ENCODE data around the gene CADPS2. TPM values are rescaled to one million over a fixed set of nuclear protein-coding genes. Genes with fewer than 3 reads are reported as not detected.
A peak's percentile ranks its signal among the peaks of the same experiment; 100 is the strongest.

Gene CADPS2
- total and polyA plus RNA-seq, 4 donors: 16.0 to 76.7 (median 27.7) TPM

DNA sequence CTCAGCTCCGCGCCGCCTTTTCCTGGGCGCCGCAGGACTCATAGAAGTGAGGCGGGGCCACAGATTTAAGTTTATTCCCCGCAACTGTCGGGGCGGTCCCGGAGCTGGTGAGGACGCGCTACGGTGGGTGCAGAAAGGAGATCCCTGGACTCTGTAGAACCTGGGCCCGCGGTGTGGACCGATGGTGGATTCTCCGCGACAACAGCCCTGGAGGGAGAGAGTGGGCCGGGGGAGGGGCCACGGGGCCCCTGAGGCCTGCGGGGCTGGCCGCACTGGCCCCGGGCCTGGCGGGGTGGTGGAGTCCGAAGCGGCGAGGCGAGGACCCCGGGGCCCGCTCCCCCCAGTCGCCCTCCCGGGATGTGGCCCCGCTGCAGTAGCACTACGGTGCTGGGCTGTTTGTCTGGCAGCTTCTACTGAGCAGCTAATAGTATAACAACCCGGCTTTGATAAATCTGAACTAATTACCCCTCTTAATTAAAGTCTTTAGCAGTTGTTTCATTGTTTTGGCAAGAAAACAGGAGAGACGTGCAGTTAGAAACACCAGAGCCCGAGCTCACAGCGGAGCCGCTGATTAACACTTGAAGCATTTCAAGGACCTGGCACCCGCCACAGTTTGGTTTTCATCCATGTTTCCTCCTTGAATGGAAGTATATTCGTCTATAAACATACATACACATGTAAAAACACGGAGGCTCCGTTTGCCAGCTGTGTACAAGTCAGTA lies 585.9 kb downstream of the CADPS2 start:
- H3K9ac ChIP-seq (ENCODE audit: insufficient read depth in 1 of 2, low read length in 2 of 2): no peak overlapping the region
- no peak for TF ChIP-seq CTCF (IDR thresholded peaks at IDR 0.05; ENCODE audit: control extremely low read depth, extremely low read depth)
- H3K27me3 ChIP-seq (ENCODE audit: control insufficient read depth in 3 of 3, insufficient read depth in 3 of 3, low read length in 2 of 3): peaks cover 8 to 95% (median 84%) of the 10 kb centered on the region in 3 donors
- no peak for ATAC-seq (ENCODE audit: insufficient read depth, low FRiP score)
- peaks cover 0 to 20% (median 8%) of the 10 kb centered on the region in 5 donors for H3K4me1 ChIP-seq (ENCODE audit: control insufficient read depth in 5 of 5, insufficient read depth in 5 of 5, low read length in 5 of 5)
- peak in 2 of 3 donors; percentile 40 to 49 for DNase-seq
- no peak overlapping the region for H3K4me3 ChIP-seq
- H3K27ac ChIP-seq (ENCODE audit: low read depth in 1 of 2, low read length in 1 of 2): no peak overlapping the region
- no peaks in the 10 kb centered on the region for H3K36me3 ChIP-seq (ENCODE audit: control insufficient read depth in 4 of 4, insufficient read depth in 4 of 4, low read length in 4 of 4)
- WGBS, 2 donors: 5 to 9% methylated on average over 43 of the region's 43 CpGs
- peaks cover 0 to 16% (median 0%) of the 10 kb centered on the region in 4 donors for H3K9me3 ChIP-seq (ENCODE audit: control insufficient read depth in 4 of 4, insufficient read depth in 3 of 4, low read length in 3 of 4)

- Histone ChIP-seq H3K36me3 (ENCODE audit: control insufficient read depth in 4 of 4, insufficient read depth in 4 of 4, low read length in 4 of 4) (no peaks in the 10 kb centered on the region), H3K4me1 (ENCODE audit: control insufficient read depth in 5 of 5, insufficient read depth in 5 of 5, low read length in 5 of 5) (peaks cover 0 to 16% (median 4%) of the 10 kb centered on the region in 5 donors), H3K4me3 (no peak overlapping the region), H3K27ac (ENCODE audit: low read depth in 1 of 2, low read length in 1 of 2) (no peak overlapping the region), H3K27me3 (ENCODE audit: control insufficient read depth in 3 of 3, insufficient read depth in 3 of 3, low read length in 2 of 3) (peaks cover 8 to 93% (median 86%) of the 10 kb centered on the region in 3 donors), H3K9ac (ENCODE audit: insufficient read depth in 1 of 2, low read length in 2 of 2) (no peak overlapping the region), H3K9me3 (ENCODE audit: control insufficient read depth in 4 of 4, insufficient read depth in 3 of 4, low read length in 3 of 4) (peaks cover 0 to 16% (median 0%) of the 10 kb centered on the region in 4 donors)
- DNase-seq (peak in 2 of 3 donors; percentile 19 to 26), ATAC-seq (ENCODE audit: insufficient read depth, low FRiP score) (no peak)
- TF ChIP-seq CTCF (IDR thresholded peaks at IDR 0.05; ENCODE audit: control extremely low read depth, extremely low read depth): no peak
- 7 to 13% methylated on average over 32 of the region's 32 CpGs for WGBS, 2 donors
These were observed 586.5 kb downstream of the CADPS2 start for GRCh38 chr7:122299624-122300210.

DNA sequence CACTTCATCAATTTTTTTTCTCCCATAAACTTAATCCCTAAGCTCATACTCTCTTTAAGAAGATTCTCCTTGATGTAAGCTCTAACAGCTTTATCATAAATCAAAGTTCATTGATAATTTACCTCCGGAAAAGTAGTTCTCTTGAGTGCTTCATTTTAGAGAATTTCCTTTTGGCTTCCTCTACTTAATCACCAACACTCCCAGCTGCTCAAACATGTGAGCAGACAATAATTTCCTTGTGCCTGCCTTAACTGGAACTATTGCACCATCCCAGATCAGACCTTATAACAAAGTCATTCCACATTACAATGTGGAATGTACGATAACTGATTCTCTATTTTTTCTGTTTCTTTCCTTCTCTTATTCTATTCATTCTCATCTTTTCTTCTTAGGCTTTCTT lies 587.6 kb downstream of the CADPS2 start:
- Histone ChIP-seq H3K9ac (ENCODE audit: insufficient read depth in 1 of 2, low read length in 2 of 2) (no peak overlapping the region), H3K36me3 (ENCODE audit: control insufficient read depth in 4 of 4, insufficient read depth in 4 of 4, low read length in 4 of 4) (no peaks in the 10 kb centered on the region), H3K4me1 (ENCODE audit: control insufficient read depth in 5 of 5, insufficient read depth in 5 of 5, low read length in 5 of 5) (peaks cover 0 to 10% (median 4%) of the 10 kb centered on the region in 5 donors), H3K9me3 (ENCODE audit: control insufficient read depth in 4 of 4, insufficient read depth in 3 of 4, low read length in 3 of 4) (peaks cover 0 to 8% (median 0%) of the 10 kb centered on the region in 4 donors), H3K27me3 (ENCODE audit: control insufficient read depth in 3 of 3, insufficient read depth in 3 of 3, low read length in 2 of 3) (peaks cover 8 to 82% (median 76%) of the 10 kb centered on the region in 3 donors), H3K4me3 (no peak overlapping the region), H3K27ac (ENCODE audit: low read depth in 1 of 2, low read length in 1 of 2) (no peak overlapping the region)
- no peak for DNase-seq
- WGBS, 2 donors: 55 to 63% methylated on average over 2 of the region's 2 CpGs
- no peak for TF ChIP-seq CTCF (IDR thresholded peaks at IDR 0.05; ENCODE audit: control extremely low read depth, extremely low read depth)
- ATAC-seq (ENCODE audit: insufficient read depth, low FRiP score): no peak

Measured in lung (tissue), 12 donors.